Peyer's patch (tissue), 4 donors: ENCODE data around the gene RNF187.

Experiments used
- CTCF ChIP-seq, 6 experiments: fragments of 450-650 bp in 4 of 6; fragments of 200-600 bp in 2 of 6; sonication (generic) in 1 of 6; IDR thresholded peaks; one replicate each; pipeline ENCODE4 v1.5.1; 2017 to 2019; ENCODE audit warnings: antibody characterized with exemption in 6 of 6, mild to moderate bottlenecking in 3 of 6, moderate library complexity in 1 of 6
- POLR2A ChIP-seq, 2 donors: fragments of 450-650 bp; IDR thresholded peaks; one replicate each; pipeline ENCODE4 v1.5.1; 2017; ENCODE audit warnings: antibody characterized with exemption in 2 of 2, mild to moderate bottlenecking in 2 of 2, moderate library complexity in 2 of 2

GRCh38 chr1:228517655-228518054 is 30.5 kb downstream of the RNF187 start:
- TF ChIP-seq CTCF (IDR thresholded peaks at IDR 0.05), result no peak
- no peak for TF ChIP-seq POLR2A (IDR thresholded peaks at IDR 0.05)
